MCF 10A (cell line): ENCODE results near the gene TEAD1. TPM values are rescaled to one million over a fixed set of nuclear protein-coding genes. Genes with fewer than 3 reads are reported as not detected.

Source experiments
- BruUV-seq: library from RNA; stranded (reverse); fragments of 400-500 nt; replicated peaks from 2 replicates; lab custom pipeline; 2021; lab: Mats Ljungman, UMichigan
- CTCF ChIA-PET: fragments of 300-600 bp; sonication (Branson Sonifier 250); formaldehyde crosslinking; extraction: SDS; loops from one replicate; lab custom pipeline; 2021; ENCODE audit warnings: antibody characterized with exemption, inconsistent platforms; lab: Yijun Ruan, JAX
- POLR2A ChIA-PET: fragments of 300-600, 350-650 bp; sonication (Branson Sonifier 250); formaldehyde crosslinking; extraction: SDS; loops from one replicate; lab custom pipeline; 2020; ENCODE audit warnings: antibody characterized with exemption, inconsistent platforms; lab: Yijun Ruan, JAX
- DNase-seq: peaks from one replicate; pipeline ENCODE4 v3.0.0-alpha.2; 2018; ENCODE audit not compliant: unreplicated experiment
- H3K27ac Mint-ChIP-seq: one replicate; pipeline ENCODE4 v1.8.0; 2022; ENCODE audit warnings: mild to moderate bottlenecking, low read depth, mixed read lengths; ENCODE audit not compliant: unreplicated experiment
- H3K27me3 Mint-ChIP-seq: one replicate; pipeline ENCODE4 v1.8.0; 2022; ENCODE audit warnings: mixed read lengths; ENCODE audit not compliant: insufficient read depth, unreplicated experiment
- H3K36me3 Mint-ChIP-seq: one replicate; pipeline ENCODE4 v1.8.0; 2022; ENCODE audit warnings: mild to moderate bottlenecking, moderate library complexity, mixed read lengths; ENCODE audit not compliant: insufficient read depth, unreplicated experiment
- H3K4me1 Mint-ChIP-seq: one replicate; pipeline ENCODE4 v1.8.0; 2022; ENCODE audit warnings: mixed read lengths; ENCODE audit not compliant: insufficient read depth, unreplicated experiment
- H3K4me3 Mint-ChIP-seq: one replicate; pipeline ENCODE4 v1.8.0; 2022; ENCODE audit warnings: mild to moderate bottlenecking, moderate library complexity, mixed read lengths; ENCODE audit not compliant: unreplicated experiment
- H3K9me3 Mint-ChIP-seq: one replicate; pipeline ENCODE4 v1.8.0; 2022; ENCODE audit warnings: mixed read lengths; ENCODE audit not compliant: unreplicated experiment
- CTCF ChIP-seq: fragments of 200-600 bp; IDR thresholded peaks from one replicate; pipeline ENCODE4 v1.8.0; 2022; ENCODE audit warnings: antibody characterized with exemption, mild to moderate bottlenecking; ENCODE audit not compliant: unreplicated experiment
- intact Hi-C: fragments of 100-400 bp; cut with micrococcal nuclease; formaldehyde crosslinking; loops from 2 replicates; pipeline ENCODE4 v1.14.1; 2022
- total RNA-seq: library from RNA; stranded (reverse); gene quantifications from 2 replicates; pipeline ENCODE4 v1.2.3, GENCODE V29; 2022

Gene TEAD1
- total RNA-seq, 1 experiment from 2014 or later = 123 TPM

DNA sequence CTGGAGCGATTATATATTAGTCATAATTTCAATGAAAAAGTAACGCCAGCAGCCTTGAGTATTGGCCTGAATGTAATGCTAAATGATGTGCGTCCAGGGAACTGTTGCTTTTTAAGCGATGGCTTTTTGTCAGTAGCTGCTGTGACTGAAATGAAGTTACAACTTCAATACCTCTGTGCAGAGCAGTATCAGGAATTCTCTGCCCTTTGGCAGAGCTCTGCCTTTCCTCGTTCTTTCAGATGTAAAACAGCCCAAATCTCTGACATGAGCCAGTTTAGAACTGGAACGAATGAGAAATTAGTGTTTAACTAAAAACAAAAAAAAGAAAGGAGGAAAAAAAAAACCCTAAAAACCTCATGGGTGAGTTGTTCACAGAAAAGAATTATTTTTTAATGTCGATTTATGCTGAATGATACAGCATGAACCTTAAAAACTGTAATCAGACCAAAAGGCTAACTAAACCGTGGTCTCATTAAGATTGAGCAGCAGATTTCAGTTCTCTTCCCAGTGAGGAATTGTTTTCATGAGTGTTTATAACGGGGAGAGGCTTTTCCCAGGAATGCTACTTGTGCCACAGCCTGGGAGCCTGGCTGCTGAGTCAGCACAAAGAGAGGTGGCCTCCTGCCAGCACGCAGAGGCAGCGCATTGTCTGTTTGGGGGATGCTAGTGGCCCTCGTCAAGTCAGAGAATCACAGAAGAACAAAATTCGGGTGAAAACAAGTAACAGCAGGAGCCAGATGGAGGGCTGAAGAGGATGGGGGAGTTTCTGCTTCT lies 188.7 kb downstream of the TEAD1 start:
- Mint-ChIP-seq H3K27ac (peak overlapping the region; percentile 46), H3K4me1 (peaks cover 11% of the 10 kb centered on the region), H3K9me3 (no peaks in the 10 kb centered on the region), H3K36me3 (peaks cover 36% of the 10 kb centered on the region), H3K4me3 (no peak overlapping the region), H3K27me3 (no peaks in the 10 kb centered on the region)
- no TSS peak for BruUV-seq
- no peak for TF ChIP-seq CTCF
- POLR2A ChIA-PET = interaction anchor here (0.6 to 1.0 kb wide), 2 partner anchors 13 to 110 kb away, joined by 3 read pairs; no protein-coding TSS in a partner anchor
- intact Hi-C loops = no loop called here
- CTCF ChIA-PET = interaction anchor here (0.9 kb wide), 1 partner anchor 13 kb away, joined by 5 read pairs; no protein-coding TSS in a partner anchor
- DNase-seq = no peak

- CTCF ChIA-PET = interaction anchor here (0.5 to 0.9 kb wide), 2 partner anchors 12 to 22 kb away, joined by 3 to 5 read pairs; no protein-coding TSS in a partner anchor
- no peaks in the 10 kb centered on the region for H3K27me3 Mint-ChIP-seq
- no peak overlapping the region for H3K27ac Mint-ChIP-seq
- peaks cover 13% of the 10 kb centered on the region for H3K4me1 Mint-ChIP-seq
- H3K9me3 Mint-ChIP-seq = no peaks in the 10 kb centered on the region
- no peak for TF ChIP-seq CTCF
- TSS peak; percentile 15 for BruUV-seq
- intact Hi-C loops = no loop called here
- H3K36me3 Mint-ChIP-seq = peaks cover 36% of the 10 kb centered on the region
- no peak overlapping the region for H3K4me3 Mint-ChIP-seq
- POLR2A ChIA-PET = interaction anchor here (0.6 to 2.3 kb wide), 8 partner anchors 10 to 460 kb away, joined by 3 to 10 read pairs (median 4); no protein-coding TSS in a partner anchor
- DNase-seq = no peak
Measured at GRCh38 chr11:12863605-12864121, 189.4 kb downstream of the TEAD1 start.

GRCh38 chr11:12864316-12865156 lies 190.3 kb downstream of the TEAD1 start:
- Mint-ChIP-seq H3K4me3 (no peak overlapping the region), H3K27me3 (no peaks in the 10 kb centered on the region), H3K36me3 (peaks cover 36% of the 10 kb centered on the region), H3K27ac (no peak overlapping the region), H3K9me3 (no peaks in the 10 kb centered on the region), H3K4me1 (peaks cover 14% of the 10 kb centered on the region)
- no peak for DNase-seq
- BruUV-seq = no TSS peak
- TF ChIP-seq CTCF = no peak
- ChIA-PET POLR2A (interaction anchor here (0.6 to 2.3 kb wide), 7 partner anchors 9 to 461 kb away, joined by 3 to 10 read pairs (median 4); no protein-coding TSS in a partner anchor), CTCF (interaction anchor here (0.7 to 1.2 kb wide), 2 partner anchors 9 to 170 kb away, joined by 3 to 7 read pairs; no protein-coding TSS in a partner anchor)
- intact Hi-C loops = no loop called here
